WTC11 (cell line): Measurements from ENCODE around the gene MBP.

ENCODE experiments used
- CBFB ChIP-seq: sonication (generic); formaldehyde crosslinking; IDR thresholded peaks from 2 replicates; pipeline ENCODE4 v1.8.1; 2022; ENCODE audit warnings: mild to moderate bottlenecking, low read depth, missing genetic modification reagents
- E2F1 ChIP-seq: sonication (generic); formaldehyde crosslinking; IDR thresholded peaks from 2 replicates; pipeline ENCODE4 v1.8.0; 2022; ENCODE audit warnings: mild to moderate bottlenecking, missing genetic modification reagents
- ETV6 ChIP-seq: sonication (generic); formaldehyde crosslinking; IDR thresholded peaks from 2 replicates; pipeline ENCODE4 v1.8.1; 2022; ENCODE audit warnings: mild to moderate bottlenecking, missing genetic modification reagents
- MYBL2 ChIP-seq: sonication (generic); formaldehyde crosslinking; IDR thresholded peaks from 2 replicates; pipeline ENCODE4 v1.8.1; 2023; ENCODE audit warnings: mild to moderate bottlenecking, moderate library complexity, missing genetic modification reagents
- NR1H2 ChIP-seq: sonication (generic); formaldehyde crosslinking; IDR thresholded peaks from 2 replicates; pipeline ENCODE4 v1.9.0; 2021; ENCODE audit warnings: mild to moderate bottlenecking, moderate library complexity, missing genetic modification reagents
- NR2C2 ChIP-seq: sonication (generic); formaldehyde crosslinking; IDR thresholded peaks from 2 replicates; pipeline ENCODE4 v1.8.0; 2022; ENCODE audit warnings: mild to moderate bottlenecking, missing genetic modification reagents
- SMAD3 ChIP-seq: sonication (generic); formaldehyde crosslinking; IDR thresholded peaks from 2 replicates; pipeline ENCODE4 v1.8.0; 2022; ENCODE audit warnings: missing genetic modification reagents, mild to moderate bottlenecking, borderline replicate concordance
- USF2 ChIP-seq: sonication (generic); formaldehyde crosslinking; IDR thresholded peaks from 2 replicates; pipeline ENCODE4 v1.8.1; 2023; ENCODE audit warnings: mild to moderate bottlenecking, missing genetic modification reagents, moderate library complexity
- TF ChIP-seq, protein P1 (sequence below): fragments of 200-600 bp; IDR thresholded peaks from 2 replicates; pipeline ENCODE4 v1.8.0; 2022; ENCODE audit warnings: antibody characterized with exemption
- TF ChIP-seq, protein P2 (sequence below): fragments of 250-450 bp; sonication (Bioruptor Pico); IDR thresholded peaks from 2 replicates; pipeline ENCODE4 v1.8.0; 2021; ENCODE audit warnings: mild to moderate bottlenecking

DNA sequence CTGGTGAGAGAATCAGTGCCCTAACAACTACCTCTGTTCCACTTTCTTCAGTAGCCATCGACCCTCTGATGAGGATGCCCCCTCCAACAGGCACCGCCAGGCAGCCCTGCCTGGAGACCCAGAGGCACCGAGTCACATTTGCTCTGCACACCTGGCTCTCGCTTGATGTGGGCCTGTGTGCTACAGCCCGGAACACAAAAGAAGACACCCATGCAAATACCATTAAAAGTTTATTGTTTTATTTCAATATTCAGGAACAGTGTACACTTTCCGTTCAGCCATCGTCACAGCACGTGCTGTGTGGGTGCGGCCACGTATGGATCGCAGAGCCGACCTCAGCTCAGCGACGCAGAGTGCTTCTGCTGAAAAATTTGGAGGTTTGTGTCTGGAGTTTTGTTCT is 154.0 kb downstream of the MBP start:
- TF ChIP-seq CBFB (CRISPR knock-in tag) = no peak
- TF ChIP-seq, protein P1, sequence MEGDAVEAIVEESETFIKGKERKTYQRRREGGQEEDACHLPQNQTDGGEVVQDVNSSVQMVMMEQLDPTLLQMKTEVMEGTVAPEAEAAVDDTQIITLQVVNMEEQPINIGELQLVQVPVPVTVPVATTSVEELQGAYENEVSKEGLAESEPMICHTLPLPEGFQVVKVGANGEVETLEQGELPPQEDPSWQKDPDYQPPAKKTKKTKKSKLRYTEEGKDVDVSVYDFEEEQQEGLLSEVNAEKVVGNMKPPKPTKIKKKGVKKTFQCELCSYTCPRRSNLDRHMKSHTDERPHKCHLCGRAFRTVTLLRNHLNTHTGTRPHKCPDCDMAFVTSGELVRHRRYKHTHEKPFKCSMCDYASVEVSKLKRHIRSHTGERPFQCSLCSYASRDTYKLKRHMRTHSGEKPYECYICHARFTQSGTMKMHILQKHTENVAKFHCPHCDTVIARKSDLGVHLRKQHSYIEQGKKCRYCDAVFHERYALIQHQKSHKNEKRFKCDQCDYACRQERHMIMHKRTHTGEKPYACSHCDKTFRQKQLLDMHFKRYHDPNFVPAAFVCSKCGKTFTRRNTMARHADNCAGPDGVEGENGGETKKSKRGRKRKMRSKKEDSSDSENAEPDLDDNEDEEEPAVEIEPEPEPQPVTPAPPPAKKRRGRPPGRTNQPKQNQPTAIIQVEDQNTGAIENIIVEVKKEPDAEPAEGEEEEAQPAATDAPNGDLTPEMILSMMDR = no peak
- no peak for TF ChIP-seq MYBL2 (CRISPR knock-in tag)
- TF ChIP-seq NR2C2 (CRISPR knock-in tag) = no peak
- TF ChIP-seq USF2 (CRISPR knock-in tag) = no peak
- TF ChIP-seq E2F1 (CRISPR knock-in tag) = no peak
- TF ChIP-seq, protein P2, sequence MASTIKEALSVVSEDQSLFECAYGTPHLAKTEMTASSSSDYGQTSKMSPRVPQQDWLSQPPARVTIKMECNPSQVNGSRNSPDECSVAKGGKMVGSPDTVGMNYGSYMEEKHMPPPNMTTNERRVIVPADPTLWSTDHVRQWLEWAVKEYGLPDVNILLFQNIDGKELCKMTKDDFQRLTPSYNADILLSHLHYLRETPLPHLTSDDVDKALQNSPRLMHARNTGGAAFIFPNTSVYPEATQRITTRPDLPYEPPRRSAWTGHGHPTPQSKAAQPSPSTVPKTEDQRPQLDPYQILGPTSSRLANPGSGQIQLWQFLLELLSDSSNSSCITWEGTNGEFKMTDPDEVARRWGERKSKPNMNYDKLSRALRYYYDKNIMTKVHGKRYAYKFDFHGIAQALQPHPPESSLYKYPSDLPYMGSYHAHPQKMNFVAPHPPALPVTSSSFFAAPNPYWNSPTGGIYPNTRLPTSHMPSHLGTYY = no peak
- TF ChIP-seq ETV6 (CRISPR knock-in tag) = no peak
- no peak for TF ChIP-seq NR1H2 (CRISPR knock-in tag)
- no peak for TF ChIP-seq SMAD3 (CRISPR knock-in tag)
